Endothelial cell of umbilical vein (primary cell): ENCODE measurements around the gene ATAD1. TPM values are rescaled to one million over a fixed set of nuclear protein-coding genes. Genes with fewer than 3 reads are reported as not detected.

Source experiments
- BruUV-seq: library from RNA; stranded (reverse); fragments of 400-500 nt; replicated peaks from 2 replicates; lab custom pipeline; 2021; lab: Mats Ljungman, UMichigan
- CTCF ChIA-PET: fragments of 300-600, 350-600 bp; sonication (Branson Sonifier 250); formaldehyde crosslinking; loops from one replicate; lab custom pipeline; 2021; ENCODE audit warnings: antibody characterized with exemption, inconsistent platforms; lab: Charles Lee
- POLR2A ChIA-PET: fragments of 300-600, 350-600 bp; sonication (Branson Sonifier 250); formaldehyde crosslinking; loops from one replicate; lab custom pipeline; 2021; ENCODE audit warnings: antibody characterized with exemption, inconsistent platforms; lab: Charles Lee
- DNase-seq: peaks from one replicate; pipeline ENCODE4 v3.0.0-alpha.2; 2011; ENCODE audit warnings: low read depth, low spot score
- FAIRE-seq: peaks from 2 replicates; lab custom pipeline; 2011; peaks lifted over from hg19 to GRCh38; lab: Jason Lieb, UNC
- H2AFZ ChIP-seq: 2 replicates; pipeline ENCODE4 v1.6.0; 2012; ENCODE audit warnings: low read depth, low read length, control low read depth, inconsistent platforms
- H3K27ac ChIP-seq: 2 replicates; pipeline ENCODE4 v1.5.1; 2011; ENCODE audit warnings: low read depth, mild to moderate bottlenecking, control low read depth, low read length, moderate library complexity; ENCODE audit not compliant: insufficient read depth
- H3K27me3 ChIP-seq, 2 experiments: 2 replicates each; pipeline versions ENCODE4 v1.6.0 to v1.6.1; 2011; ENCODE audit warnings: low read length in 2 of 2, mixed read lengths in 1 of 2; ENCODE audit not compliant: control insufficient read depth in 2 of 2, insufficient read depth in 2 of 2
- H3K36me3 ChIP-seq, 2 experiments: 2 replicates in 1 of 2; 3 replicates in 1 of 2; pipeline ENCODE4 v1.5.1; 2011; ENCODE audit warnings: low read length in 2 of 2, mild to moderate bottlenecking in 1 of 2, moderate library complexity in 1 of 2; ENCODE audit not compliant: control insufficient read depth in 2 of 2, insufficient read depth in 2 of 2; ENCODE audit errors: extremely low read depth in 1 of 2
- H3K4me1 ChIP-seq: 3 replicates; pipeline ENCODE4 v1.5.1; 2011; ENCODE audit warnings: mild to moderate bottlenecking, low read length; ENCODE audit not compliant: control insufficient read depth, insufficient read depth; ENCODE audit errors: extremely low read depth
- H3K4me2 ChIP-seq: 2 replicates; pipeline ENCODE4 v1.6.1; 2011; ENCODE audit warnings: low read length, control low read depth, mixed read lengths; ENCODE audit not compliant: insufficient read depth
- H3K4me3 ChIP-seq, 3 experiments: fragments of 200-600 bp in 1 of 3; sonication (generic), shearing (Covaris generic) in 1 of 3; replicated peaks in 1 of 3; 2 replicates each; pipeline ENCODE4 v1.5.1; 2011 to 2016; ENCODE audit warnings: control low read depth in 3 of 3, low read length in 3 of 3, mild to moderate bottlenecking in 2 of 3, inconsistent platforms in 1 of 3, low read depth in 1 of 3, moderate library complexity in 1 of 3; ENCODE audit not compliant: insufficient read depth in 1 of 3
- H3K79me2 ChIP-seq: 2 replicates; pipeline ENCODE4 v1.6.0; 2012; ENCODE audit warnings: low read length, inconsistent platforms; ENCODE audit not compliant: control insufficient read depth, insufficient read depth
- H3K9ac ChIP-seq: replicated peaks from 2 replicates; pipeline ENCODE3; 2011; ENCODE audit warnings: low read length, control low read depth; ENCODE audit not compliant: insufficient read depth; ENCODE audit errors: extremely low read depth
- H3K9me1 ChIP-seq: replicated peaks from 3 replicates; pipeline ENCODE4 v1.6.0; 2011; ENCODE audit warnings: mild to moderate bottlenecking, low read length; ENCODE audit not compliant: control insufficient read depth, insufficient read depth; ENCODE audit errors: extremely low read depth
- H3K9me3 ChIP-seq: replicated peaks from 2 replicates; pipeline ENCODE4 v1.5.1; 2012; ENCODE audit warnings: low read length, inconsistent platforms; ENCODE audit not compliant: control insufficient read depth, insufficient read depth
- H4K20me1 ChIP-seq: replicated peaks from 2 replicates; pipeline ENCODE3; 2011; ENCODE audit warnings: mild to moderate bottlenecking, low read length; ENCODE audit not compliant: control insufficient read depth, insufficient read depth; ENCODE audit errors: extremely low read depth
- CTCF ChIP-seq, 2 donors: IDR thresholded peaks; 1 replicate in 1 of 2; 2 replicates in 1 of 2; pipeline ENCODE4 v1.5.1; 2011; ENCODE audit warnings: low read length in 2 of 2, mild to moderate bottlenecking in 2 of 2, moderate library complexity in 2 of 2, control low read depth in 1 of 2, inconsistent platforms in 1 of 2, low read depth in 1 of 2; ENCODE audit not compliant: insufficient read depth in 1 of 2; ENCODE audit errors: extremely low read depth in 1 of 2
- EZH2 ChIP-seq: IDR thresholded peaks from 2 replicates; pipeline ENCODE4 v1.6.1; 2012; ENCODE audit warnings: borderline replicate concordance, low read depth, mild to moderate bottlenecking, moderate library complexity, low read length, inconsistent platforms; ENCODE audit not compliant: severe bottlenecking
- FOS ChIP-seq: IDR thresholded peaks from 2 replicates; pipeline ENCODE4 v1.6.1; 2011; ENCODE audit warnings: mild to moderate bottlenecking, low read length, moderate library complexity, borderline replicate concordance; ENCODE audit not compliant: insufficient read depth
- GATA2 ChIP-seq: IDR thresholded peaks from 2 replicates; pipeline ENCODE4 v1.7.0; 2011; ENCODE audit warnings: low read depth, mild to moderate bottlenecking, moderate library complexity, mixed read lengths, low read length; ENCODE audit not compliant: insufficient read length, insufficient read depth
- JUN ChIP-seq: IDR thresholded peaks from 2 replicates; pipeline ENCODE4 v1.6.1; 2011; ENCODE audit warnings: borderline replicate concordance, low read depth; ENCODE audit not compliant: insufficient read length, insufficient read depth
- MYC ChIP-seq: IDR thresholded peaks from one replicate; pipeline ENCODE4 v1.6.1; 2011; ENCODE audit warnings: mild to moderate bottlenecking, low read depth, low read length
- POLR2A ChIP-seq: IDR thresholded peaks from 2 replicates; pipeline ENCODE4 v1.6.1; 2012; ENCODE audit warnings: low read depth, mild to moderate bottlenecking, control low read depth, low read length
- POLR2AphosphoS5 ChIP-seq: IDR thresholded peaks from 2 replicates; pipeline ENCODE4 v1.6.1; 2012; ENCODE audit warnings: low read depth, mild to moderate bottlenecking, control low read depth, low read length, moderate library complexity; ENCODE audit not compliant: insufficient read depth
- dilution Hi-C: fragments of 300-500 bp; cut with MboI; formaldehyde crosslinking; loops from one replicate; pipeline ENCODE4 v1.15.0; 2019; ENCODE audit warnings: low sequenced_read_pairs; ENCODE audit not compliant: extremely low pct_ligation_motif_present
- intact Hi-C: fragments of 100-400 bp; cut with micrococcal nuclease; formaldehyde crosslinking; loops from one replicate; pipeline ENCODE4 v1.10.0; 2022
- polyA plus RNA-seq, 4 experiments: library from polyadenylated mRNA; depleted of rRNA in 3 of 4; stranded (reverse) in 3 of 4; unstranded in 1 of 4; fragments of >200 nt; gene quantifications; 2 replicates each; pipeline versions ENCODE4 v1.2.1 to v1.2.3, GENCODE V29; 2011 to 2012; ENCODE audit warnings: missing spikeins in 1 of 4
- total RNA-seq: library from RNA; stranded (reverse); gene quantifications from 2 replicates; pipeline ENCODE4 v1.2.3, GENCODE V29; 2021
- TF ChIP-seq, protein P1 (sequence below): IDR thresholded peaks from 2 replicates; pipeline ENCODE4 v1.6.1; 2011; ENCODE audit not compliant: insufficient read depth, insufficient read length

Gene ATAD1
- total and polyA plus RNA-seq, 2 donors (not counting 3 experiments of a cell fraction or from before 2014, with no cell fraction given): 5.2 to 25.8 TPM

GRCh38 chr10:87794285-87794684, 23.7 kb downstream of the ATAD1 start:
- POLR2A ChIA-PET: no interaction called here
- BruUV-seq: no TSS peak
- Histone ChIP-seq H3K79me2 (peaks cover 8% of the 10 kb centered on the region), H3K9me3 (no peaks in the 10 kb centered on the region), H3K4me3 (no peak overlapping the region), H3K36me3 (no peaks in the 10 kb centered on the region), H3K27ac (no peak overlapping the region), H4K20me1 (no peaks in the 10 kb centered on the region), H3K9me1 (no peaks in the 10 kb centered on the region), H2AFZ (no peak overlapping the region), H3K4me2 (no peak overlapping the region), H3K27me3 (no peaks in the 10 kb centered on the region), H3K9ac (no peak overlapping the region), H3K4me1 (no peaks in the 10 kb centered on the region)
- dilution Hi-C loops (no loop called here), intact Hi-C loops (no loop called here)
- no peak for TF ChIP-seq JUN
- no peak for TF ChIP-seq POLR2A
- TF ChIP-seq POLR2AphosphoS5: no peak
- TF ChIP-seq FOS: no peak
- TF ChIP-seq MYC: no peak
- no peak for DNase-seq
- CTCF ChIA-PET: no interaction called here
- no peak for FAIRE-seq

- H3K4me1 ChIP-seq: no peaks in the 10 kb centered on the region
- H3K27ac ChIP-seq: no peak overlapping the region
- H3K4me2 ChIP-seq: no peak overlapping the region
- no peak overlapping the region for H3K9ac ChIP-seq
- H3K36me3 ChIP-seq: no peaks in the 10 kb centered on the region
- H3K27me3 ChIP-seq: no peaks in the 10 kb centered on the region
- intact Hi-C loops: no loop called here
- no peak overlapping the region for H2AFZ ChIP-seq
- ChIA-PET POLR2A (no interaction called here), CTCF (no interaction called here)
- FAIRE-seq (no peak), DNase-seq (no peak)
- TF ChIP-seq EZH2: no peak
- no peak for TF ChIP-seq CTCF (IDR thresholded peaks at IDR 0.05; ENCODE audit: extremely low read depth in 1 of 2, insufficient read depth in 1 of 2, low read depth in 1 of 2, low read length in 2 of 2)
- TF ChIP-seq JUN: no peak
- no peak for TF ChIP-seq FOS
- no peak for TF ChIP-seq GATA2
- no peak for TF ChIP-seq POLR2A
- no peak for TF ChIP-seq POLR2AphosphoS5
- TF ChIP-seq, protein P1, sequence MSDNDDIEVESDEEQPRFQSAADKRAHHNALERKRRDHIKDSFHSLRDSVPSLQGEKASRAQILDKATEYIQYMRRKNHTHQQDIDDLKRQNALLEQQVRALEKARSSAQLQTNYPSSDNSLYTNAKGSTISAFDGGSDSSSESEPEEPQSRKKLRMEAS: no peak
- no peak for TF ChIP-seq MYC
- no peaks in the 10 kb centered on the region for H3K9me1 ChIP-seq
- BruUV-seq: no TSS peak
- no peaks in the 10 kb centered on the region for H4K20me1 ChIP-seq
- H3K79me2 ChIP-seq: peaks cover 6% of the 10 kb centered on the region
- no peak overlapping the region for H3K4me3 ChIP-seq
- dilution Hi-C loops: no loop called here
- H3K9me3 ChIP-seq: no peaks in the 10 kb centered on the region
Observed at GRCh38 chr10:87790185-87790584, 27.8 kb downstream of the ATAD1 start.
